Karpas-422 (cell line): ENCODE data around the gene CACNA2D3. TPM values are rescaled to one million over a fixed set of nuclear protein-coding genes. Genes with fewer than 3 reads are reported as not detected.

ENCODE experiments used
- DNase-seq: peaks from one replicate; pipeline ENCODE4 v3.0.0-alpha.2; 2015
- H2AFZ ChIP-seq: fragments of 200-600 bp; sonication (generic); 2 replicates; pipeline ENCODE4 v1.6.1; 2014; ENCODE audit warnings: antibody characterized with exemption, low read length, mixed read lengths
- H3K27ac ChIP-seq: fragments of 200-600 bp; sonication (generic); 2 replicates; pipeline ENCODE4 v1.5.1; 2014; ENCODE audit warnings: mild to moderate bottlenecking, low read length, moderate library complexity
- H3K27me3 ChIP-seq: fragments of 200-600 bp; sonication (generic); 2 replicates; pipeline ENCODE4 v1.6.1; 2014; ENCODE audit warnings: low read length, mixed read lengths
- H3K36me3 ChIP-seq: fragments of 200-600 bp; sonication (generic); 2 replicates; pipeline ENCODE4 v1.6.1; 2014; ENCODE audit warnings: low read length, mixed read lengths; ENCODE audit not compliant: insufficient read depth
- H3K4me1 ChIP-seq: fragments of 200-600 bp; sonication (generic); 2 replicates; pipeline ENCODE4 v1.6.1; 2014; ENCODE audit warnings: mild to moderate bottlenecking, low read length, mixed read lengths
- H3K4me2 ChIP-seq: fragments of 200-600 bp; sonication (generic); 2 replicates; pipeline ENCODE4 v1.6.1; 2014; ENCODE audit warnings: low read length, low read depth, mild to moderate bottlenecking; ENCODE audit not compliant: poor library complexity, severe bottlenecking
- H3K4me3 ChIP-seq: fragments of 200-600 bp; sonication (generic); 2 replicates; pipeline ENCODE4 v1.5.1; 2014; ENCODE audit warnings: mild to moderate bottlenecking, antibody characterized with exemption, low read length, mixed read lengths
- H3K79me2 ChIP-seq: fragments of 200-600 bp; sonication (generic); 2 replicates; pipeline ENCODE4 v1.6.1; 2014; ENCODE audit warnings: mild to moderate bottlenecking, low read length, mixed read lengths
- H3K9ac ChIP-seq: fragments of 200-600 bp; sonication (generic); 2 replicates; pipeline ENCODE4 v1.6.0; 2014; ENCODE audit warnings: low read length
- H3K9me2 ChIP-seq: fragments of 200-600 bp; sonication (generic), shearing (Covaris generic); replicated peaks from 2 replicates; pipeline ENCODE4 v1.6.0; 2014; ENCODE audit warnings: mild to moderate bottlenecking, low read length, moderate library complexity; ENCODE audit not compliant: insufficient read depth
- H3K9me3 ChIP-seq: fragments of 300-700, 200-600 bp; sonication (generic); 2 replicates; pipeline ENCODE4 v1.6.1; 2014; ENCODE audit warnings: low read length, mixed read lengths
- H4K20me1 ChIP-seq: fragments of 200-600 bp; sonication (generic); 2 replicates; pipeline ENCODE4 v1.6.1; 2014; ENCODE audit warnings: mild to moderate bottlenecking, antibody characterized with exemption, low read length, low read depth; ENCODE audit not compliant: insufficient read depth
- total RNA-seq: library from RNA; depleted of rRNA; stranded (reverse); fragments of >200 nt; shearing (Covaris generic); gene quantifications from 2 replicates; pipeline ENCODE4 v1.2.3, GENCODE V29; 2014; ENCODE audit warnings: low replicate concordance

The CACNA2D3 gene
- total RNA-seq, 1 experiment from 2014 or later, result not detected

GRCh38 chr3:54736459-54736858 lies 614.1 kb downstream of the CACNA2D3 start:
- Histone ChIP-seq H3K27ac (no peak overlapping the region), H3K9me3 (no peaks in the 10 kb centered on the region), H3K4me2 (no peak overlapping the region), H3K79me2 (no peaks in the 10 kb centered on the region), H3K4me1 (no peaks in the 10 kb centered on the region), H3K36me3 (no peaks in the 10 kb centered on the region), H4K20me1 (no peaks in the 10 kb centered on the region), H3K9ac (no peak overlapping the region), H3K9me2 (no peaks in the 10 kb centered on the region), H2AFZ (no peak overlapping the region), H3K4me3 (no peak overlapping the region), H3K27me3 (no peaks in the 10 kb centered on the region)
- DNase-seq, result no peak

GRCh38 chr3:54743755-54744154 lies 621.4 kb downstream of the CACNA2D3 start:
- DNase-seq, result no peak
- no peaks in the 10 kb centered on the region for H4K20me1 ChIP-seq
- no peak overlapping the region for H3K4me2 ChIP-seq
- no peaks in the 10 kb centered on the region for H3K4me1 ChIP-seq
- H3K9me3 ChIP-seq, result no peaks in the 10 kb centered on the region
- no peaks in the 10 kb centered on the region for H3K36me3 ChIP-seq
- H3K79me2 ChIP-seq, result no peaks in the 10 kb centered on the region
- H3K4me3 ChIP-seq, result no peak overlapping the region
- no peaks in the 10 kb centered on the region for H3K9me2 ChIP-seq
- no peaks in the 10 kb centered on the region for H3K27me3 ChIP-seq
- H3K9ac ChIP-seq, result no peak overlapping the region
- no peak overlapping the region for H2AFZ ChIP-seq
- H3K27ac ChIP-seq, result no peak overlapping the region

- no peak overlapping the region for H3K9ac ChIP-seq
- no peaks in the 10 kb centered on the region for H4K20me1 ChIP-seq
- H3K9me3 ChIP-seq, result no peaks in the 10 kb centered on the region
- H3K27ac ChIP-seq, result no peak overlapping the region
- H3K4me3 ChIP-seq, result no peak overlapping the region
- H3K9me2 ChIP-seq, result no peaks in the 10 kb centered on the region
- no peak overlapping the region for H2AFZ ChIP-seq
- no peak for DNase-seq
- no peaks in the 10 kb centered on the region for H3K27me3 ChIP-seq
- H3K36me3 ChIP-seq, result no peaks in the 10 kb centered on the region
- H3K4me1 ChIP-seq, result no peaks in the 10 kb centered on the region
- no peaks in the 10 kb centered on the region for H3K79me2 ChIP-seq
- H3K4me2 ChIP-seq, result no peak overlapping the region
These were observed 621.9 kb downstream of the CACNA2D3 start for GRCh38 chr3:54744291-54744690.

- Histone ChIP-seq H3K36me3 (no peaks in the 10 kb centered on the region), H3K4me2 (no peak overlapping the region)
These were observed 623.5 kb downstream of the CACNA2D3 start for GRCh38 chr3:54745843-54746242.

GRCh38 chr3:54746722-54747121 lies 624.4 kb downstream of the CACNA2D3 start:
- no peaks in the 10 kb centered on the region for H4K20me1 ChIP-seq
- H3K27me3 ChIP-seq, result no peaks in the 10 kb centered on the region; the same call in 1 of the 2 replicates
- H3K9me3 ChIP-seq, result no peaks in the 10 kb centered on the region
- no peak overlapping the region for H3K9ac ChIP-seq
- no peak overlapping the region for H3K4me2 ChIP-seq
- H2AFZ ChIP-seq, result no peak overlapping the region
- no peak overlapping the region for H3K4me3 ChIP-seq
- H3K27ac ChIP-seq, result no peak overlapping the region
- H3K4me1 ChIP-seq, result no peaks in the 10 kb centered on the region
- no peak for DNase-seq
- no peaks in the 10 kb centered on the region for H3K36me3 ChIP-seq
- H3K79me2 ChIP-seq, result no peaks in the 10 kb centered on the region
- H3K9me2 ChIP-seq, result no peaks in the 10 kb centered on the region

More at GRCh38 chr3:54745843-54746242, 623.5 kb downstream of the CACNA2D3 start:
- Histone ChIP-seq H3K9ac (no peak overlapping the region), H3K9me2 (no peaks in the 10 kb centered on the region), H3K4me1 (no peaks in the 10 kb centered on the region), H3K27me3 (no peaks in the 10 kb centered on the region; the same call in 1 of the 2 replicates), H2AFZ (no peak overlapping the region), H4K20me1 (no peaks in the 10 kb centered on the region), H3K27ac (no peak overlapping the region), H3K4me3 (no peak overlapping the region), H3K79me2 (no peaks in the 10 kb centered on the region), H3K9me3 (no peaks in the 10 kb centered on the region)
- DNase-seq, result no peak

GRCh38 chr3:54755756-54756155 lies 633.4 kb downstream of the CACNA2D3 start:
- Histone ChIP-seq H4K20me1 (no peaks in the 10 kb centered on the region), H3K4me3 (no peak overlapping the region), H3K79me2 (no peaks in the 10 kb centered on the region), H3K4me1 (no peaks in the 10 kb centered on the region), H3K9me2 (no peaks in the 10 kb centered on the region), H3K27me3 (0 out of 2 replicates have a peak, but pooled peaks cover 2% of the 10 kb centered on the region), H3K4me2 (no peak overlapping the region), H3K9me3 (no peaks in the 10 kb centered on the region), H3K36me3 (no peaks in the 10 kb centered on the region), H3K27ac (no peak overlapping the region), H3K9ac (no peak overlapping the region), H2AFZ (no peak overlapping the region)
- no peak for DNase-seq

- DNase-seq, result no peak
These were observed 634.0 kb downstream of the CACNA2D3 start for GRCh38 chr3:54756330-54756731.

GRCh38 chr3:54758461-54758860 lies 636.1 kb downstream of the CACNA2D3 start:
- no peaks in the 10 kb centered on the region for H3K36me3 ChIP-seq
- no peak overlapping the region for H3K27ac ChIP-seq

More at GRCh38 chr3:54756330-54756731, 634.0 kb downstream of the CACNA2D3 start:
- Histone ChIP-seq H3K4me1 (no peaks in the 10 kb centered on the region), H3K36me3 (no peaks in the 10 kb centered on the region), H3K9ac (no peak overlapping the region), H3K9me2 (no peaks in the 10 kb centered on the region), H4K20me1 (no peaks in the 10 kb centered on the region), H3K27ac (no peak overlapping the region), H3K9me3 (no peaks in the 10 kb centered on the region), H3K27me3 (0 out of 2 replicates have a peak, but pooled peaks cover 2% of the 10 kb centered on the region), H3K4me2 (no peak overlapping the region), H3K4me3 (no peak overlapping the region), H3K79me2 (no peaks in the 10 kb centered on the region), H2AFZ (no peak overlapping the region)

More at GRCh38 chr3:54758461-54758860, 636.1 kb downstream of the CACNA2D3 start:
- H2AFZ ChIP-seq, result no peak overlapping the region
- no peak for DNase-seq
- H3K4me3 ChIP-seq, result no peak overlapping the region
- H3K4me1 ChIP-seq, result no peaks in the 10 kb centered on the region
- no peaks in the 10 kb centered on the region for H3K79me2 ChIP-seq
- no peaks in the 10 kb centered on the region for H4K20me1 ChIP-seq
- no peaks in the 10 kb centered on the region for H3K9me2 ChIP-seq
- H3K9ac ChIP-seq, result no peak overlapping the region
- H3K27me3 ChIP-seq, result 0 out of 2 replicates have a peak, but pooled peaks cover 2% of the 10 kb centered on the region
- H3K9me3 ChIP-seq, result no peaks in the 10 kb centered on the region
- H3K4me2 ChIP-seq, result no peak overlapping the region
